ENCODE results near the gene TTC7B.

Gene TTC7B

DNA sequence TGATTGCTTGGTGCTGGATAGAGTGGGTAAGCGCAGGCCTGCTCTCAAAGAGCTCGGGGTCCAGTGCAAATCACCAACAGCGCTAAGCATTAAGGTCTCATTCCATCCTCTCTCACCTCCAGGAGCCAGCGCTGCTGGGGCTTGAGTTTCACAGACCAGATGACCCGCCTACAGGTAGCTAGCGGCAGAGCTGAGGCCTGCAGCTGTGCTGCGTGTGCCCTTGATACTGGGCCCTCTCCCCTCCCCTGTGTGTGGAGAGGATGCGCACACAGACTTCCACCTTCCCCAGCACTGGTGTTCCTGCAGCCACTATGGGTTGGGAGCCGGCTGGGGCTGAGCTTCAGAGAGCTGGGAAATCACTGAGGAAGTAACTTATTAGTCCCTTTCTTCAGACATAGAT, 269.5 kb downstream of the TTC7B start:
- no peak overlapping the region for H4K12ac ChIP-seq (ENCODE audit: low read depth, low read length)
- no CpG with 5 or more reads among the region's 9 CpGs for WGBS (ENCODE audit: extremely low coverage, insufficient coverage, insufficient read length)
- H2BK120ac ChIP-seq (ENCODE audit: insufficient read depth, low read length, poor library complexity): no peak overlapping the region
- no peak overlapping the region for H2AK5ac ChIP-seq (ENCODE audit: low read length)
- H3K79me1 ChIP-seq (ENCODE audit: low read length): no peaks in the 10 kb centered on the region
- H3K18ac ChIP-seq (ENCODE audit: low read length): no peak overlapping the region
- peaks cover 5% of the 10 kb centered on the region in 2 experiments for H3K4me1 ChIP-seq (ENCODE audit: control insufficient read depth in 1 of 2, insufficient read depth in 2 of 2, low read length in 2 of 2)
- no peak overlapping the region for H3K4me2 ChIP-seq (ENCODE audit: low read length)
- H2BK12ac ChIP-seq (ENCODE audit: low read length): no peak overlapping the region
- H3K36me3 ChIP-seq (ENCODE audit: control insufficient read depth in 1 of 2, insufficient read depth in 2 of 2, low read length in 2 of 2): peaks cover 2 to 5% of the 10 kb centered on the region in 2 experiments
- no peak overlapping the region for H3K23ac ChIP-seq (ENCODE audit: low read length)
- no peak overlapping the region for H2AFZ ChIP-seq (ENCODE audit: insufficient read depth, low read length, poor library complexity)
- no peaks in the 10 kb centered on the region for H3K79me2 ChIP-seq (ENCODE audit: control insufficient read depth, insufficient read depth, low read length, poor library complexity)
- peaks cover 6% of the 10 kb centered on the region for H3K9me3 ChIP-seq (ENCODE audit: insufficient read depth, low read depth, low read length)
- H3K4me3 ChIP-seq (ENCODE audit: low read depth, low read length): no peak overlapping the region
- H3K27ac ChIP-seq (ENCODE audit: low read depth, low read length): no peak overlapping the region
- H4K91ac ChIP-seq (ENCODE audit: low read depth, low read length): no peak overlapping the region
- H3K9ac ChIP-seq (ENCODE audit: low read length): no peak overlapping the region
- no peak overlapping the region for H4K8ac ChIP-seq (ENCODE audit: low read depth, low read length)
- H2BK5ac ChIP-seq (ENCODE audit: low read depth, low read length, poor library complexity): no peak overlapping the region
- no peaks in the 10 kb centered on the region for H3K27me3 ChIP-seq (ENCODE audit: insufficient read depth, low read length)
- H3K4ac ChIP-seq (ENCODE audit: low read depth, low read length): no peak overlapping the region
- DNase-seq: no peak
- H3K14ac ChIP-seq (ENCODE audit: low read length): no peak overlapping the region

DNA sequence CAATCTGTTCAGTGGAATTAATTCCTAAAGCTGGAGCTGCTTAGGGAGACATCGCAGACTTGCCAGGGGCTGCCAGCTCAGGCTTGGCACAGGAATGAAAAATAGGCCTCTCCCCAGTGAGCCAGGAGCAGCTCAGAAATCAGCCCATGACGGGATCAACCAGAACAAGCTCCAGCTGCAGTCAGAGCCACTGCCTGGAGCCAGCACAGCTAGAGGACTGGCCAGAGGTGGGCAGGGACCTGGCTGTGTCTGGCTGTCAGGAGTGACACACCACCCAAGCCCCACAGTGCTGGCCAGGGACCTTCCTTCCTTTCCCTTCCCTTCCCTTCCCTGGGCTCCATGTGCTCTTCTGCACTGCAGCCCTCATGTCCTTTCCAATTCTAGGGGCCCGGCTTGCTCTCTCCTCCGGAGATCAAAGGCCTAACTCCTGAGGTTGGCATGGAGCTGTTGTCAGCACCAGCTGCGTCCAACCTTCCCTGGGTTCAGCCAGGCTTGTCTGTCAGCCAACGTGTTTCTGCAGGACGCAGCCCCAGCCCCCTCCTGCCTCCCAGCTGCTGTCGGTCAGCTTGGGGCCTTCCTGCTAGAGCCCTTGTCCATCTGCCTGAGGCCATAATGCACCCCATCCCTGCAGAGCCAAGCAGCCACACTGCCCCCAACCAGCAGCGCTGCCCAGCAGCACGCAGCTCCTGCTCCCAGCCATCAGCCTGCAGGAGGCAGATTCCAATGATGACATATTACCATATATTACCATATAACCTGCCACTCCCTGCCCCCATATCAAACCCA, 270.1 kb downstream of the TTC7B start:
- no peaks in the 10 kb centered on the region for H3K79me2 ChIP-seq (ENCODE audit: control insufficient read depth, insufficient read depth, low read length, poor library complexity)
- no peaks in the 10 kb centered on the region for H3K79me1 ChIP-seq (ENCODE audit: low read length)
- no peak overlapping the region for H3K4me2 ChIP-seq (ENCODE audit: low read length)
- WGBS (ENCODE audit: extremely low coverage, insufficient coverage, insufficient read length): no CpG with 5 or more reads among the region's 10 CpGs
- no peak for DNase-seq
- H3K27me3 ChIP-seq (ENCODE audit: insufficient read depth, low read length): no peaks in the 10 kb centered on the region
- no peak overlapping the region for H2AK5ac ChIP-seq (ENCODE audit: low read length)
- H3K14ac ChIP-seq (ENCODE audit: low read length): no peak overlapping the region
- H3K9ac ChIP-seq (ENCODE audit: low read length): no peak overlapping the region
- H2BK5ac ChIP-seq (ENCODE audit: low read depth, low read length, poor library complexity): no peak overlapping the region
- H3K36me3 ChIP-seq (ENCODE audit: control insufficient read depth in 1 of 2, insufficient read depth in 2 of 2, low read length in 2 of 2): peaks cover 2 to 8% of the 10 kb centered on the region in 2 experiments
- H4K91ac ChIP-seq (ENCODE audit: low read depth, low read length): no peak overlapping the region
- no peak overlapping the region for H3K27ac ChIP-seq (ENCODE audit: low read depth, low read length)
- H2AFZ ChIP-seq (ENCODE audit: insufficient read depth, low read length, poor library complexity): no peak overlapping the region
- H3K4me3 ChIP-seq (ENCODE audit: low read depth, low read length): no peak overlapping the region
- H3K4ac ChIP-seq (ENCODE audit: low read depth, low read length): no peak overlapping the region
- H2BK120ac ChIP-seq (ENCODE audit: insufficient read depth, low read length, poor library complexity): no peak overlapping the region
- H4K12ac ChIP-seq (ENCODE audit: low read depth, low read length): no peak overlapping the region
- no peak overlapping the region for H3K23ac ChIP-seq (ENCODE audit: low read length)
- peaks cover 6% of the 10 kb centered on the region for H3K9me3 ChIP-seq (ENCODE audit: insufficient read depth, low read depth, low read length)
- no peak overlapping the region for H4K8ac ChIP-seq (ENCODE audit: low read depth, low read length)
- peaks cover 3 to 4% of the 10 kb centered on the region in 2 experiments for H3K4me1 ChIP-seq (ENCODE audit: control insufficient read depth in 1 of 2, insufficient read depth in 2 of 2, low read length in 2 of 2)
- H2BK12ac ChIP-seq (ENCODE audit: low read length): no peak overlapping the region
- H3K18ac ChIP-seq (ENCODE audit: low read length): no peak overlapping the region

DNA sequence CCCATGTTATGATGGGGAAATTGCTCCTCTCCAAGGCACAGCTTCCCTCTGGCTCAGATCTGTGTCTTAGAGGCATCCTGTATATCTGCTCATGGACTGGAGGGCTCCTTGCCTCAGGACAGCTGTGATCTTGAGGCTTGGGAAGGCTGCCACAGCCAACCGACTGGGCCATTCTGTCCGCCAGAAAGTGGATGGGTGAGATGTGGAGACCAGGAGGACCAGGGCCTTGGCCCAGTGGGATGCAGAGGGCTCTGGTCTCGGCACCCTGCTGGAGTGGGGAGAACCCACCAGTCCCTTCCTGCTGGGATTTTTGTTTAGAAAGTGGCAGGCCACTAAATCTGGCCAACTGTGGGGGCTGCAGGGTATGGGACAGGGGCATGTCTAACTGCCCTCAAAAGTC, 270.8 kb downstream of the TTC7B start:
- Histone ChIP-seq H2AFZ (ENCODE audit: insufficient read depth, low read length, poor library complexity) (no peak overlapping the region), H3K4me1 (ENCODE audit: control insufficient read depth in 1 of 2, insufficient read depth in 2 of 2, low read length in 2 of 2) (no peaks in the 10 kb centered on the region), H4K8ac (ENCODE audit: low read depth, low read length) (no peak overlapping the region), H3K9me3 (ENCODE audit: insufficient read depth, low read depth, low read length) (peaks cover 3% of the 10 kb centered on the region), H3K4ac (ENCODE audit: low read depth, low read length) (no peak overlapping the region), H3K14ac (ENCODE audit: low read length) (no peak overlapping the region), H3K4me3 (ENCODE audit: low read depth, low read length) (no peak overlapping the region), H4K12ac (ENCODE audit: low read depth, low read length) (no peak overlapping the region), H2AK5ac (ENCODE audit: low read length) (no peak overlapping the region), H3K23ac (ENCODE audit: low read length) (no peak overlapping the region), H3K4me2 (ENCODE audit: low read length) (no peak overlapping the region), H3K36me3 (ENCODE audit: control insufficient read depth in 1 of 2, insufficient read depth in 2 of 2, low read length in 2 of 2) (peaks cover 0 to 10% of the 10 kb centered on the region in 2 experiments), H3K27me3 (ENCODE audit: insufficient read depth, low read length) (no peaks in the 10 kb centered on the region), H3K9ac (ENCODE audit: low read length) (no peak overlapping the region), H3K79me2 (ENCODE audit: control insufficient read depth, insufficient read depth, low read length, poor library complexity) (no peaks in the 10 kb centered on the region), H3K79me1 (ENCODE audit: low read length) (no peaks in the 10 kb centered on the region), H3K18ac (ENCODE audit: low read length) (no peak overlapping the region), H2BK120ac (ENCODE audit: insufficient read depth, low read length, poor library complexity) (no peak overlapping the region), H3K27ac (ENCODE audit: low read depth, low read length) (no peak overlapping the region), H2BK12ac (ENCODE audit: low read length) (no peak overlapping the region), H4K91ac (ENCODE audit: low read depth, low read length) (no peak overlapping the region), H2BK5ac (ENCODE audit: low read depth, low read length, poor library complexity) (no peak overlapping the region)
- no CpG with 5 or more reads among the region's 3 CpGs for WGBS (ENCODE audit: extremely low coverage, insufficient coverage, insufficient read length)
- DNase-seq: no peak

DNA sequence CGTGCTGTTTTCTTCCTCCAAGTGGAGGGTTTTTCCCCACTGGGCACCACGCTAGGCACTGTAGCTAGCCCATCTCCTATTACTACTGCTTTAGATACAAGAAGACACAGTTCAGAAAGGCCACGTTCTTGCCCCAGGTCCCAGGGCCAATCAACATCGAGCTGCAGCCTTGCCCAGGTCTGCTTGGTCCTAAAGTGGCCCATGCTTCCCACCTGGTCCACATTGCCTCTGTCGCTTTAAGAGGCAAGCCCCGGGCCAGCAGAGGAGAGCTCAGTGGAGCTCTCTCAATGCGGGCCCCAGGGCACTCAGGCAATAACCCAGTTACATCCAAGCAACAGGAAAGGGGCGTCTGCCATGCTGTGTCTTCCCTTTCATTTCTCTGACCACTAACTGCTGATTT, 271.3 kb downstream of the TTC7B start:
- Histone ChIP-seq H3K4me1 (ENCODE audit: control insufficient read depth in 1 of 2, insufficient read depth in 2 of 2, low read length in 2 of 2) (no peaks in the 10 kb centered on the region), H2AK5ac (ENCODE audit: low read length) (no peak overlapping the region)
- no CpG with 5 or more reads among the region's 8 CpGs for WGBS (ENCODE audit: extremely low coverage, insufficient coverage, insufficient read length)

More for the DNA sequence above, 271.3 kb downstream of the TTC7B start:
- H3K23ac ChIP-seq (ENCODE audit: low read length): no peak overlapping the region
- H3K9me3 ChIP-seq (ENCODE audit: insufficient read depth, low read depth, low read length): peaks cover under 1% of the 10 kb centered on the region
- no peak overlapping the region for H2BK120ac ChIP-seq (ENCODE audit: insufficient read depth, low read length, poor library complexity)
- H2AFZ ChIP-seq (ENCODE audit: insufficient read depth, low read length, poor library complexity): no peak overlapping the region
- H4K8ac ChIP-seq (ENCODE audit: low read depth, low read length): no peak overlapping the region
- no peak overlapping the region for H3K4me2 ChIP-seq (ENCODE audit: low read length)
- H4K12ac ChIP-seq (ENCODE audit: low read depth, low read length): no peak overlapping the region
- H3K4ac ChIP-seq (ENCODE audit: low read depth, low read length): no peak overlapping the region
- DNase-seq: no peak
- H3K14ac ChIP-seq (ENCODE audit: low read length): no peak overlapping the region
- no peak overlapping the region for H4K91ac ChIP-seq (ENCODE audit: low read depth, low read length)
- H3K36me3 ChIP-seq (ENCODE audit: control insufficient read depth in 1 of 2, insufficient read depth in 2 of 2, low read length in 2 of 2): peaks cover 2 to 13% of the 10 kb centered on the region in 2 experiments
- H3K27me3 ChIP-seq (ENCODE audit: insufficient read depth, low read length): no peaks in the 10 kb centered on the region
- no peak overlapping the region for H2BK5ac ChIP-seq (ENCODE audit: low read depth, low read length, poor library complexity)
- H3K18ac ChIP-seq (ENCODE audit: low read length): no peak overlapping the region
- no peak overlapping the region for H2BK12ac ChIP-seq (ENCODE audit: low read length)
- H3K79me1 ChIP-seq (ENCODE audit: low read length): no peaks in the 10 kb centered on the region
- H3K27ac ChIP-seq (ENCODE audit: low read depth, low read length): no peak overlapping the region
- H3K4me3 ChIP-seq (ENCODE audit: low read depth, low read length): no peak overlapping the region
- H3K79me2 ChIP-seq (ENCODE audit: control insufficient read depth, insufficient read depth, low read length, poor library complexity): no peaks in the 10 kb centered on the region
- H3K9ac ChIP-seq (ENCODE audit: low read length): no peak overlapping the region

All from trophoblast cell (in vitro differentiated cells and primary cell).